K562 (cell line): ENCODE results near the gene FAM20C.

ENCODE experiments used
- EP300 ChIP-seq: IDR thresholded peaks from 2 replicates; pipeline ENCODE4 v1.6.1; 2012; ENCODE audit warnings: low read length, improper control_type of control experiment
- GABPB1 ChIP-seq: sonication (generic); formaldehyde crosslinking; IDR thresholded peaks from 2 replicates; pipeline ENCODE4 v1.8.0; 2022; ENCODE audit warnings: mild to moderate bottlenecking, missing genetic modification reagents
- HOXB6 ChIP-seq: fragments of 250-450 bp; sonication (Bioruptor Pico); IDR thresholded peaks from 2 replicates; pipeline ENCODE4 v1.5.1; 2022; ENCODE audit warnings: mild to moderate bottlenecking, borderline replicate concordance
- NR1H2 ChIP-seq: sonication (generic); formaldehyde crosslinking; IDR thresholded peaks from 2 replicates; pipeline ENCODE4 v1.4.0; 2020; ENCODE audit warnings: mild to moderate bottlenecking, missing genetic modification reagents
- RAD21 ChIP-seq, 2 experiments: fragments of 250-450 bp in 1 of 2; fragments of 450-650 bp in 1 of 2; sonication (Bioruptor Pico) in 1 of 2; formaldehyde crosslinking in 1 of 2; IDR thresholded peaks in 1 of 2; conservative IDR thresholded peaks in 1 of 2; 2 replicates each; pipeline versions ENCODE4 v1.4.0 to v1.8.0; 2020 to 2022; ENCODE audit warnings: mild to moderate bottlenecking in 2 of 2, moderate library complexity in 1 of 2
- ZNF124 ChIP-seq: sonication (generic); formaldehyde crosslinking; IDR thresholded peaks from 2 replicates; pipeline ENCODE4 v1.8.1; 2022; ENCODE audit warnings: missing genetic modification reagents
- ZNF24 ChIP-seq: fragments of 450-650 bp; IDR thresholded peaks from 2 replicates; pipeline ENCODE4 v1.6.1; 2016
- TF ChIP-seq, protein P1 (sequence below), 3 experiments: IDR thresholded peaks in 2 of 3; conservative IDR thresholded peaks in 1 of 3; 2 replicates each; pipeline ENCODE4 v1.5.1; 2011 to 2012; ENCODE audit warnings: low read length in 3 of 3, mild to moderate bottlenecking in 3 of 3, control low read depth in 2 of 3, improper control_type of control experiment in 1 of 3, inconsistent platforms in 1 of 3, low read depth in 1 of 3, mixed read lengths in 1 of 3, moderate library complexity in 1 of 3; ENCODE audit not compliant: insufficient read depth in 2 of 3

DNA sequence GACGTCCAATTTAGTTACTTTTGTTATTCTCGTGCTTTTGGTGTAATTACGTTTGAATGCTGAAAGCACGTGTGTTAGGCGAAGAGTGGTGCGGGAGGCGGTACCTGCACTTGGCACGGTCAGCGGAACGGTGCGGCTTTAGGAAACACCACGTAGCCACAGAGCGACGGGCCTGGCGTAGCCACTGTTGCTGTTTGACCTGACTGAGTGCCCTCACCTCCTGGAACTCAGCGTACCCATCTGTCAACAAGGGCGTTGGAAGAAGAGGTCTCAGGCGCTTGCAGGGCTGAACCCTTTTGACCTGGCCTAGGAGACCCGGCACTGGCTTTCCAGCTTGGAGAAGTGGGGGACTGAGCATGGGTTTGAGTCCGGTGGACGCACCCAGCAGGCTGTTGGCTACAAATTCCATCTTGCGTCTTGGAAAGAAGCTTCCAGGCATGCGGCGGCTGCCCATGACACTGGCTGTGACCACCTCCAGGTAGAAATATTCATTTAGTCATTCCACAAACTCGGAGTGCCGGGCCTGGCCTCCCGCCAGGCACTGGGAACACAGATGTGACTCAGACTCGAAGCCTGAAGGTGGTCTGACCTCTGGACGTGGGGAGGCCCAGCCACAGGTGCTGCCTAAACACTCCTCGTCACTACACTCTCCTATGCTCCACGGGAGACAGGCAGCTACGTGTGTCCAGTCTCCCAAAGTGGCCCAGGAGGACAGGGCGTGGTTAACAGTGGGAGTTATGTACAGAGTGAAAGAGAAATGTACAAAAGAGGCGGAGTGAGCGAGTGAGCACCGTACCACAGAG lies 22.2 kb downstream of the FAM20C start:
- TF ChIP-seq ZNF24 (no peak), NR1H2 (CRISPR knock-in tag) (no peak), HOXB6 (CRISPR knock-in tag) (no peak), EP300 (no peak), ZNF124 (CRISPR knock-in tag) (no peak), GABPB1 (CRISPR knock-in tag) (no peak), RAD21 (CRISPR knock-in tag; conservative IDR thresholded peaks at IDR 0.05 in 1 of 2, IDR thresholded peaks at IDR 0.05 in 1 of 2) (no peak)
- TF ChIP-seq, protein P1, sequence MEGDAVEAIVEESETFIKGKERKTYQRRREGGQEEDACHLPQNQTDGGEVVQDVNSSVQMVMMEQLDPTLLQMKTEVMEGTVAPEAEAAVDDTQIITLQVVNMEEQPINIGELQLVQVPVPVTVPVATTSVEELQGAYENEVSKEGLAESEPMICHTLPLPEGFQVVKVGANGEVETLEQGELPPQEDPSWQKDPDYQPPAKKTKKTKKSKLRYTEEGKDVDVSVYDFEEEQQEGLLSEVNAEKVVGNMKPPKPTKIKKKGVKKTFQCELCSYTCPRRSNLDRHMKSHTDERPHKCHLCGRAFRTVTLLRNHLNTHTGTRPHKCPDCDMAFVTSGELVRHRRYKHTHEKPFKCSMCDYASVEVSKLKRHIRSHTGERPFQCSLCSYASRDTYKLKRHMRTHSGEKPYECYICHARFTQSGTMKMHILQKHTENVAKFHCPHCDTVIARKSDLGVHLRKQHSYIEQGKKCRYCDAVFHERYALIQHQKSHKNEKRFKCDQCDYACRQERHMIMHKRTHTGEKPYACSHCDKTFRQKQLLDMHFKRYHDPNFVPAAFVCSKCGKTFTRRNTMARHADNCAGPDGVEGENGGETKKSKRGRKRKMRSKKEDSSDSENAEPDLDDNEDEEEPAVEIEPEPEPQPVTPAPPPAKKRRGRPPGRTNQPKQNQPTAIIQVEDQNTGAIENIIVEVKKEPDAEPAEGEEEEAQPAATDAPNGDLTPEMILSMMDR (IDR thresholded peaks at IDR 0.05 in 2 of 3, conservative IDR thresholded peaks at IDR 0.05 in 1 of 3; ENCODE audit: insufficient read depth in 2 of 3, low read depth in 1 of 3, low read length in 3 of 3): no peak
